GM12878 (cell line): ENCODE data around the gene MAGEB17. TPM values are rescaled to one million over a fixed set of nuclear protein-coding genes. Genes with fewer than 3 reads are reported as not detected.

Source experiments
- ATAC-seq: fragments of 200-7000 bp; cut with Tn5 transposase; 3 replicates; pipeline ENCODE4 v1.9.1; 2020; ENCODE audit warnings: mild to moderate bottlenecking, moderate library complexity
- BruUV-seq: library from RNA; stranded (reverse); fragments of 400-500 nt; replicated peaks from 2 replicates; lab custom pipeline; 2021; lab: Mats Ljungman, UMichigan
- CTCF ChIA-PET: fragments of 300-600 bp; sonication (Branson Sonifier 250); formaldehyde crosslinking; extraction: SDS; loops from one replicate; lab custom pipeline; 2021; ENCODE audit warnings: inconsistent platforms; lab: Yijun Ruan, JAX
- POLR2A ChIA-PET: fragments of 350-600 bp; formaldehyde crosslinking; extraction: SDS; loops from one replicate; lab custom pipeline; 2021; ENCODE audit warnings: inconsistent platforms; lab: Charles Lee
- RAD21 ChIA-PET: fragments of 300-600 bp; sonication (Branson Sonifier 250); formaldehyde crosslinking; loops from one replicate; lab custom pipeline; 2023; ENCODE audit warnings: antibody characterized with exemption; ENCODE audit not compliant: unreplicated experiment; lab: Charles Lee
- SMC1A ChIA-PET: fragments of 300-600 bp; sonication (Branson Sonifier 250); formaldehyde crosslinking; loops from one replicate; lab custom pipeline; 2023; ENCODE audit not compliant: unreplicated experiment, uncharacterized antibody; lab: Charles Lee
- DNase-seq: peaks from one replicate; pipeline ENCODE4 v3.0.0-alpha.2; 2011; ENCODE audit warnings: low read depth, low spot score
- FAIRE-seq: peaks from 3 replicates; lab custom pipeline; 2011; peaks lifted over from hg19 to GRCh38; lab: Jason Lieb, UNC
- H2AFZ ChIP-seq: 2 replicates; pipeline ENCODE4 v1.6.0; 2011; ENCODE audit warnings: low read depth, low read length, control low read depth; ENCODE audit not compliant: control insufficient read depth
- H3K27ac ChIP-seq: 2 replicates; pipeline ENCODE4 v1.5.1; 2011; ENCODE audit warnings: control low read depth; ENCODE audit not compliant: control insufficient read depth, insufficient read depth
- H3K27me3 ChIP-seq, 2 experiments: replicated peaks in 1 of 2; 2 replicates each; pipeline versions ENCODE4 v1.6.0 to v1.6.1; 2011; ENCODE audit warnings: low read length in 1 of 2; ENCODE audit not compliant: control insufficient read depth in 2 of 2, insufficient read depth in 2 of 2
- H3K36me3 ChIP-seq, 2 experiments: 2 replicates each; pipeline ENCODE4 v1.5.1; 2011; ENCODE audit warnings: low read length in 1 of 2; ENCODE audit not compliant: control insufficient read depth in 2 of 2, insufficient read depth in 2 of 2
- H3K4me1 ChIP-seq: 2 replicates; pipeline ENCODE4 v1.6.1; 2011; ENCODE audit warnings: mild to moderate bottlenecking, low read length, moderate library complexity, mixed read lengths; ENCODE audit not compliant: control insufficient read depth, insufficient read depth
- H3K4me2 ChIP-seq: 2 replicates; pipeline ENCODE4 v1.6.0; 2011; ENCODE audit warnings: control low read depth; ENCODE audit not compliant: control insufficient read depth, insufficient read depth
- H3K4me3 ChIP-seq: fragments of 200-600 bp; sonication (generic); 2 replicates; pipeline ENCODE4 v1.5.1; 2016
- H3K79me2 ChIP-seq: 2 replicates; pipeline ENCODE4 v1.6.0; 2011; ENCODE audit warnings: low read length; ENCODE audit not compliant: control insufficient read depth, insufficient read depth
- H3K9ac ChIP-seq: 2 replicates; pipeline ENCODE4 v1.8.0; 2011; ENCODE audit warnings: low read length, control low read depth, mixed read lengths; ENCODE audit not compliant: control insufficient read depth, insufficient read depth
- H3K9me3 ChIP-seq: replicated peaks from 3 replicates; pipeline ENCODE4 v1.5.1; 2011; ENCODE audit warnings: mild to moderate bottlenecking, low read length; ENCODE audit not compliant: control insufficient read depth, insufficient read depth
- H4K20me1 ChIP-seq: 2 replicates; pipeline ENCODE4 v1.6.0; 2011; ENCODE audit not compliant: control insufficient read depth, insufficient read depth
- BCL11A ChIP-seq: IDR thresholded peaks from 2 replicates; pipeline ENCODE4 v1.6.1; 2011; ENCODE audit warnings: low read depth, low read length
- CHD1 ChIP-seq: IDR thresholded peaks from 2 replicates; pipeline ENCODE4 v1.6.1; 2012; ENCODE audit warnings: low read depth, low read length, improper control_type of control experiment
- EED ChIP-seq: sonication (generic); IDR thresholded peaks from 2 replicates; pipeline ENCODE4 v1.6.1; 2016; ENCODE audit warnings: antibody characterized with exemption, low read depth
- ESRRA ChIP-seq: IDR thresholded peaks from 2 replicates; pipeline ENCODE4 v1.6.1; 2012; ENCODE audit warnings: mild to moderate bottlenecking, low read length, improper control_type of control experiment
- ETV6 ChIP-seq, 2 experiments: fragments of 450-650 bp in 1 of 2; IDR thresholded peaks in 1 of 2; conservative IDR thresholded peaks in 1 of 2; 2 replicates each; pipeline ENCODE4 v1.6.1; 2014; ENCODE audit warnings: antibody characterized with exemption in 1 of 2, borderline replicate concordance in 1 of 2, low read depth in 1 of 2, mild to moderate bottlenecking in 1 of 2, moderate library complexity in 1 of 2
- HCFC1 ChIP-seq: fragments of 150-350 bp; IDR thresholded peaks from 2 replicates; pipeline ENCODE4 v1.6.1; 2014; ENCODE audit warnings: low read length
- LARP7 ChIP-seq: fragments of 450-650 bp; IDR thresholded peaks from 2 replicates; pipeline ENCODE4 v1.6.1; 2017; ENCODE audit warnings: mild to moderate bottlenecking
- MEF2A ChIP-seq: IDR thresholded peaks from 2 replicates; pipeline ENCODE4 v1.6.1; 2011; ENCODE audit warnings: low read depth, mild to moderate bottlenecking, low read length, moderate library complexity; ENCODE audit not compliant: insufficient read depth
- MEF2B ChIP-seq: fragments of 450-650 bp; IDR thresholded peaks from 2 replicates; pipeline ENCODE4 v1.6.1; 2018; ENCODE audit warnings: mild to moderate bottlenecking, moderate library complexity; ENCODE audit not compliant: partially characterized antibody, poor library complexity, severe bottlenecking
- MYB ChIP-seq: fragments of 150-350 bp; IDR thresholded peaks from 2 replicates; pipeline ENCODE4 v1.6.1; 2014; ENCODE audit warnings: mild to moderate bottlenecking, low read depth, low read length, borderline replicate concordance
- NFYA ChIP-seq: IDR thresholded peaks from 2 replicates; pipeline ENCODE4 v1.6.1; 2011; ENCODE audit warnings: low read depth, mild to moderate bottlenecking, low read length, improper control_type of control experiment, borderline replicate concordance
- SP1 ChIP-seq: IDR thresholded peaks from one replicate; pipeline ENCODE4 v1.6.1; 2011; ENCODE audit warnings: low read depth, low read length
- TARDBP ChIP-seq: IDR thresholded peaks from 2 replicates; pipeline ENCODE4 v1.6.1; 2016; ENCODE audit warnings: borderline replicate concordance
- TCF3 ChIP-seq: IDR thresholded peaks from 2 replicates; pipeline ENCODE4 v1.6.1; 2012; ENCODE audit warnings: low read depth, mild to moderate bottlenecking, low read length, borderline replicate concordance; ENCODE audit not compliant: insufficient read depth
- YBX1 ChIP-seq: fragments of 450-650 bp; IDR thresholded peaks from 2 replicates; pipeline ENCODE4 v1.6.1; 2016; ENCODE audit warnings: antibody characterized with exemption
- WGBS: methylation state at CpG from one replicate; pipeline ENCODE4 v1.1.6; 2016; ENCODE audit warnings: low lambda C conversion rate; ENCODE audit not compliant: insufficient replicate concordance, insufficient coverage; ENCODE audit errors: missing lambda C conversion rate; 5-methylcytosine and 5-hydroxymethylcytosine counted together
- in situ Hi-C: fragments of 300-500 bp; cut with MboI; formaldehyde crosslinking; loops from 9 replicates; pipeline ENCODE4 v1.14.3; 2018; ENCODE audit warnings: mixed read lengths
- intact Hi-C: fragments of 100-400 bp; cut with micrococcal nuclease; formaldehyde crosslinking; loops from one replicate; pipeline ENCODE4 v1.14.2; 2022; ENCODE audit not compliant: unreplicated experiment
- polyA plus RNA-seq, 11 experiments: library from polyadenylated mRNA; depleted of rRNA in 4 of 11; unstranded in 6 of 11; stranded (reverse) in 5 of 11; fragments of >200 nt; fragmentation: Nextera tagmentation in 4 of 11; fragmentation: Illumina TruSeq in 1 of 11; extraction: Ambion mirVana in 4 of 11; extraction: Trizol in 1 of 11; gene quantifications; 1 replicate in 1 of 11; 2 replicates in 10 of 11; pipeline versions ENCODE4 v1.2.1 to v1.2.3, GENCODE V29; 2011 to 2016; ENCODE audit warnings: inconsistent platforms in 2 of 11, missing spikeins in 2 of 11, low read depth in 1 of 11
- total RNA-seq, 4 experiments: library from RNA; depleted of rRNA in 3 of 4; stranded (reverse); fragments of >200 nt in 3 of 4; fragmentation: Illumina TruSeq in 1 of 4; extraction: Trizol in 1 of 4; gene quantifications; 2 replicates each; pipeline versions ENCODE4 v1.2.1 to v1.2.3, GENCODE V29; 2013 to 2021
- TF ChIP-seq, protein P1 (sequence below): fragments of 450-650 bp; IDR thresholded peaks from 2 replicates; pipeline ENCODE4 v1.6.1; 2017; ENCODE audit warnings: antibody characterized with exemption, mild to moderate bottlenecking, moderate library complexity
- TF ChIP-seq, protein P2 (sequence below): fragments of 450-650 bp; IDR thresholded peaks from 2 replicates; pipeline ENCODE4 v1.6.1; 2018; ENCODE audit warnings: mild to moderate bottlenecking, low read depth, moderate library complexity; ENCODE audit not compliant: partially characterized antibody

The MAGEB17 gene
- total and polyA plus RNA-seq, 10 of the 15 experiments (the other 5 are each of a cell fraction or from before 2014, with no cell fraction given) = 0.05 to 0.21 TPM; not detected in 8

DNA sequence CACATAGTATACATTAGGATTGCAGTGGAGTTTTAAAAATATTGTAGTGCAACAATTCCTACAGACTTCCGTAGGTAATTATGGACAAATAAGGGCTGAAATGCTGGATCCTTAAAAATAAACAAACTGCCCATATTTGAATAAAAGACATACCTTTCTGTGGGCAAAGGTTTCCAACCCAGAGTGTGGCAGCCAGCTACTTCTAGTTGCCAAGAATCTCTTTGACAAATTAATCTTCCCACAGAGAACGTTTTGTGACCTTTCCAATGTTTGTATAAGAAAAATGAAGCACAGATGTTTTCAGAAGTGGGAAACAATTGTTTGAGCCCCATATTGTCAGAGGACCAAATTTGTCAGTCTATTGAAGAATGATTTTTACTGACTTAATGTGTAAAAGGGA is 22.9 kb upstream of the MAGEB17 start:
- no peak overlapping the region for H3K4me3 ChIP-seq
- intact Hi-C loops (no loop called here), in situ Hi-C loops (no loop called here)
- peaks cover 0 to 2% of the 10 kb centered on the region in 2 experiments; a peak in 1 of 4 replicates for H3K27me3 ChIP-seq
- no peak for TF ChIP-seq EED
- TF ChIP-seq CHD1 = no peak
- no peak for TF ChIP-seq LARP7
- no peak for TF ChIP-seq SP1
- no peak for TF ChIP-seq ETV6 (conservative IDR thresholded peaks at IDR 0.05 in 1 of 2, IDR thresholded peaks at IDR 0.05 in 1 of 2; ENCODE audit: borderline replicate concordance in 1 of 2, low read depth in 1 of 2)
- no peak for TF ChIP-seq NFYA
- no peak for TF ChIP-seq MYB
- TF ChIP-seq ESRRA = no peak
- no peak for TF ChIP-seq TCF3
- no peak for TF ChIP-seq MEF2A
- TF ChIP-seq, protein P1, sequence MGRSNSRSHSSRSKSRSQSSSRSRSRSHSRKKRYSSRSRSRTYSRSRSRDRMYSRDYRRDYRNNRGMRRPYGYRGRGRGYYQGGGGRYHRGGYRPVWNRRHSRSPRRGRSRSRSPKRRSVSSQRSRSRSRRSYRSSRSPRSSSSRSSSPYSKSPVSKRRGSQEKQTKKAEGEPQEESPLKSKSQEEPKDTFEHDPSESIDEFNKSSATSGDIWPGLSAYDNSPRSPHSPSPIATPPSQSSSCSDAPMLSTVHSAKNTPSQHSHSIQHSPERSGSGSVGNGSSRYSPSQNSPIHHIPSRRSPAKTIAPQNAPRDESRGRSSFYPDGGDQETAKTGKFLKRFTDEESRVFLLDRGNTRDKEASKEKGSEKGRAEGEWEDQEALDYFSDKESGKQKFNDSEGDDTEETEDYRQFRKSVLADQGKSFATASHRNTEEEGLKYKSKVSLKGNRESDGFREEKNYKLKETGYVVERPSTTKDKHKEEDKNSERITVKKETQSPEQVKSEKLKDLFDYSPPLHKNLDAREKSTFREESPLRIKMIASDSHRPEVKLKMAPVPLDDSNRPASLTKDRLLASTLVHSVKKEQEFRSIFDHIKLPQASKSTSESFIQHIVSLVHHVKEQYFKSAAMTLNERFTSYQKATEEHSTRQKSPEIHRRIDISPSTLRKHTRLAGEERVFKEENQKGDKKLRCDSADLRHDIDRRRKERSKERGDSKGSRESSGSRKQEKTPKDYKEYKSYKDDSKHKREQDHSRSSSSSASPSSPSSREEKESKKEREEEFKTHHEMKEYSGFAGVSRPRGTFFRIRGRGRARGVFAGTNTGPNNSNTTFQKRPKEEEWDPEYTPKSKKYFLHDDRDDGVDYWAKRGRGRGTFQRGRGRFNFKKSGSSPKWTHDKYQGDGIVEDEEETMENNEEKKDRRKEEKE = no peak
- TF ChIP-seq YBX1 = no peak
- no peak for TF ChIP-seq MEF2B
- TF ChIP-seq HCFC1 = no peak
- TF ChIP-seq TARDBP = no peak
- no peak for TF ChIP-seq BCL11A
- TF ChIP-seq, protein P2, sequence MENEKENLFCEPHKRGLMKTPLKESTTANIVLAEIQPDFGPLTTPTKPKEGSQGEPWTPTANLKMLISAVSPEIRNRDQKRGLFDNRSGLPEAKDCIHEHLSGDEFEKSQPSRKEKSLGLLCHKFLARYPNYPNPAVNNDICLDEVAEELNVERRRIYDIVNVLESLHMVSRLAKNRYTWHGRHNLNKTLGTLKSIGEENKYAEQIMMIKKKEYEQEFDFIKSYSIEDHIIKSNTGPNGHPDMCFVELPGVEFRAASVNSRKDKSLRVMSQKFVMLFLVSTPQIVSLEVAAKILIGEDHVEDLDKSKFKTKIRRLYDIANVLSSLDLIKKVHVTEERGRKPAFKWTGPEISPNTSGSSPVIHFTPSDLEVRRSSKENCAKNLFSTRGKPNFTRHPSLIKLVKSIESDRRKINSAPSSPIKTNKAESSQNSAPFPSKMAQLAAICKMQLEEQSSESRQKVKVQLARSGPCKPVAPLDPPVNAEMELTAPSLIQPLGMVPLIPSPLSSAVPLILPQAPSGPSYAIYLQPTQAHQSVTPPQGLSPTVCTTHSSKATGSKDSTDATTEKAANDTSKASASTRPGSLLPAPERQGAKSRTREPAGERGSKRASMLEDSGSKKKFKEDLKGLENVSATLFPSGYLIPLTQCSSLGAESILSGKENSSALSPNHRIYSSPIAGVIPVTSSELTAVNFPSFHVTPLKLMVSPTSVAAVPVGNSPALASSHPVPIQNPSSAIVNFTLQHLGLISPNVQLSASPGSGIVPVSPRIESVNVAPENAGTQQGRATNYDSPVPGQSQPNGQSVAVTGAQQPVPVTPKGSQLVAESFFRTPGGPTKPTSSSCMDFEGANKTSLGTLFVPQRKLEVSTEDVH = no peak
- no peak for FAIRE-seq
- BruUV-seq = no TSS peak
- H3K4me1 ChIP-seq = no peaks in the 10 kb centered on the region
- H3K4me2 ChIP-seq = no peak overlapping the region
- H3K36me3 ChIP-seq = no peaks in the 10 kb centered on the region
- H3K27ac ChIP-seq = no peak overlapping the region
- no peak overlapping the region for H2AFZ ChIP-seq
- WGBS = 20% methylated on average over 2 of the region's 2 CpGs
- no peak for ATAC-seq
- DNase-seq = no peak
- H3K9ac ChIP-seq = no peak overlapping the region
- H3K9me3 ChIP-seq = no peaks in the 10 kb centered on the region
- ChIA-PET RAD21 (no interaction called here), CTCF (interaction anchor here (1.0 to 1.4 kb wide), 2 partner anchors 24 to 68 kb away, joined by 3 to 4 read pairs; no protein-coding TSS in a partner anchor), POLR2A (no interaction called here), SMC1A (no interaction called here)
- H4K20me1 ChIP-seq = no peaks in the 10 kb centered on the region
- H3K79me2 ChIP-seq = no peaks in the 10 kb centered on the region
